Measurements from ENCODE around the gene DNAJC17.

GRCh38 chr15:40766906-40767837 lies 40.1 kb downstream of the DNAJC17 start:
- TF ChIP-seq POLR2A (IDR thresholded peaks at IDR 0.05) (no peak), CTCF (IDR thresholded peaks at IDR 0.05) (no peak)
